Lower leg skin (tissue), 3 donors: Measurements from ENCODE around the gene PIGR.

Experiments used
- CTCF ChIP-seq, 3 donors: fragments of 450-650 bp; IDR thresholded peaks; one replicate each; pipeline ENCODE4 v1.5.1; 2016; ENCODE audit warnings: antibody characterized with exemption in 3 of 3, mild to moderate bottlenecking in 3 of 3, moderate library complexity in 2 of 3
- POLR2A ChIP-seq, 2 donors: fragments of 450-650 bp; IDR thresholded peaks; one replicate each; pipeline ENCODE4 v1.6.1; 2016 to 2017; ENCODE audit warnings: antibody characterized with exemption in 2 of 2, mild to moderate bottlenecking in 1 of 2, moderate library complexity in 1 of 2

DNA sequence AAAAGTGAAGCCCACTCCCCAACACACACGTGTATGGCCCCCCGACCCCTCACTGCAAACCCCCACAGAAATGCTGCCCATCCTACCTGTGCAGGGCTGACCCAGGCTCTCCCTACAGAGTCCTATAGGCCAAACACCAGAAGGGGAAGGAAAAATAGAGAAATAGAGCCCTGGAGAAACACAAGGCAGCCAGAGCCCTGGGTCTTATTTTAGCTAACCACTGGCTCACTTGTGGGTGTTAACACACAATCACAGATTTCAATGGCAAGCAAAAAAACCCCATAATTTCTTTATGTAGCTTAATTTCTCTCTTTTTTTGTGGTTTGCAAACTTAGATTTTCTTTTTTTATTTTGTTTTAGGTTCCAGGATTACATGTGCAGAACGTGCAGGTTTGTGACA lies 989 bp upstream of the PIGR start:
- TF ChIP-seq CTCF (IDR thresholded peaks at IDR 0.05): no peak
- no peak for TF ChIP-seq POLR2A (IDR thresholded peaks at IDR 0.05)
